GM12878 (cell line): ENCODE results near the gene FOLR2. TPM values are rescaled to one million over a fixed set of nuclear protein-coding genes. Genes with fewer than 3 reads are reported as not detected.

Experiments used
- ATAC-seq: fragments of 200-7000 bp; cut with Tn5 transposase; 3 replicates; pipeline ENCODE4 v1.9.1; 2020; ENCODE audit warnings: mild to moderate bottlenecking, moderate library complexity
- BruUV-seq: library from RNA; stranded (reverse); fragments of 400-500 nt; replicated peaks from 2 replicates; lab custom pipeline; 2021; lab: Mats Ljungman, UMichigan
- CTCF ChIA-PET: fragments of 300-600 bp; sonication (Branson Sonifier 250); formaldehyde crosslinking; extraction: SDS; loops from one replicate; lab custom pipeline; 2021; ENCODE audit warnings: inconsistent platforms; lab: Yijun Ruan, JAX
- POLR2A ChIA-PET: fragments of 350-600 bp; formaldehyde crosslinking; extraction: SDS; loops from one replicate; lab custom pipeline; 2021; ENCODE audit warnings: inconsistent platforms; lab: Charles Lee
- RAD21 ChIA-PET: fragments of 300-600 bp; sonication (Branson Sonifier 250); formaldehyde crosslinking; loops from one replicate; lab custom pipeline; 2023; ENCODE audit warnings: antibody characterized with exemption; ENCODE audit not compliant: unreplicated experiment; lab: Charles Lee
- SMC1A ChIA-PET: fragments of 300-600 bp; sonication (Branson Sonifier 250); formaldehyde crosslinking; loops from one replicate; lab custom pipeline; 2023; ENCODE audit not compliant: unreplicated experiment, uncharacterized antibody; lab: Charles Lee
- DNase-seq: peaks from one replicate; pipeline ENCODE4 v3.0.0-alpha.2; 2011; ENCODE audit warnings: low read depth, low spot score
- FAIRE-seq: peaks from 3 replicates; lab custom pipeline; 2011; peaks lifted over from hg19 to GRCh38; lab: Jason Lieb, UNC
- H2AFZ ChIP-seq: 2 replicates; pipeline ENCODE4 v1.6.0; 2011; ENCODE audit warnings: low read depth, low read length, control low read depth; ENCODE audit not compliant: control insufficient read depth
- H3K27ac ChIP-seq: 2 replicates; pipeline ENCODE4 v1.5.1; 2011; ENCODE audit warnings: control low read depth; ENCODE audit not compliant: control insufficient read depth, insufficient read depth
- H3K27me3 ChIP-seq, 2 experiments: replicated peaks in 1 of 2; 2 replicates each; pipeline versions ENCODE4 v1.6.0 to v1.6.1; 2011; ENCODE audit warnings: low read length in 1 of 2; ENCODE audit not compliant: control insufficient read depth in 2 of 2, insufficient read depth in 2 of 2
- H3K36me3 ChIP-seq, 2 experiments: 2 replicates each; pipeline ENCODE4 v1.5.1; 2011; ENCODE audit warnings: low read length in 1 of 2; ENCODE audit not compliant: control insufficient read depth in 2 of 2, insufficient read depth in 2 of 2
- H3K4me1 ChIP-seq: 2 replicates; pipeline ENCODE4 v1.6.1; 2011; ENCODE audit warnings: mild to moderate bottlenecking, low read length, moderate library complexity, mixed read lengths; ENCODE audit not compliant: control insufficient read depth, insufficient read depth
- H3K4me2 ChIP-seq: 2 replicates; pipeline ENCODE4 v1.6.0; 2011; ENCODE audit warnings: control low read depth; ENCODE audit not compliant: control insufficient read depth, insufficient read depth
- H3K4me3 ChIP-seq: fragments of 200-600 bp; sonication (generic); 2 replicates; pipeline ENCODE4 v1.5.1; 2016
- H3K79me2 ChIP-seq: 2 replicates; pipeline ENCODE4 v1.6.0; 2011; ENCODE audit warnings: low read length; ENCODE audit not compliant: control insufficient read depth, insufficient read depth
- H3K9ac ChIP-seq: 2 replicates; pipeline ENCODE4 v1.8.0; 2011; ENCODE audit warnings: low read length, control low read depth, mixed read lengths; ENCODE audit not compliant: control insufficient read depth, insufficient read depth
- H3K9me3 ChIP-seq: replicated peaks from 3 replicates; pipeline ENCODE4 v1.5.1; 2011; ENCODE audit warnings: mild to moderate bottlenecking, low read length; ENCODE audit not compliant: control insufficient read depth, insufficient read depth
- H4K20me1 ChIP-seq: 2 replicates; pipeline ENCODE4 v1.6.0; 2011; ENCODE audit not compliant: control insufficient read depth, insufficient read depth
- EZH2 ChIP-seq: IDR thresholded peaks from 2 replicates; pipeline ENCODE4 v1.6.1; 2012; ENCODE audit warnings: low read depth, mild to moderate bottlenecking, control low read depth, inconsistent platforms, low read length, borderline replicate concordance; ENCODE audit not compliant: control insufficient read depth
- JUNB ChIP-seq: IDR thresholded peaks from 2 replicates; pipeline ENCODE4 v1.6.1; 2016; ENCODE audit warnings: antibody characterized with exemption, mild to moderate bottlenecking
- POLR2A ChIP-seq: IDR thresholded peaks from 2 replicates; pipeline ENCODE4 v1.6.1; 2011; ENCODE audit warnings: low read depth, mild to moderate bottlenecking, low read length
- TCF12 ChIP-seq: IDR thresholded peaks from 2 replicates; pipeline ENCODE4 v1.6.1; 2011; ENCODE audit warnings: low read depth, mild to moderate bottlenecking, low read length
- WGBS: methylation state at CpG from one replicate; pipeline ENCODE4 v1.1.6; 2016; ENCODE audit warnings: low lambda C conversion rate; ENCODE audit not compliant: insufficient replicate concordance, insufficient coverage; ENCODE audit errors: missing lambda C conversion rate; 5-methylcytosine and 5-hydroxymethylcytosine counted together
- in situ Hi-C: fragments of 300-500 bp; cut with MboI; formaldehyde crosslinking; loops from 9 replicates; pipeline ENCODE4 v1.14.3; 2018; ENCODE audit warnings: mixed read lengths
- intact Hi-C: fragments of 100-400 bp; cut with micrococcal nuclease; formaldehyde crosslinking; loops from one replicate; pipeline ENCODE4 v1.14.2; 2022; ENCODE audit not compliant: unreplicated experiment
- polyA plus RNA-seq, 11 experiments: library from polyadenylated mRNA; depleted of rRNA in 4 of 11; unstranded in 6 of 11; stranded (reverse) in 5 of 11; fragments of >200 nt; fragmentation: Nextera tagmentation in 4 of 11; fragmentation: Illumina TruSeq in 1 of 11; extraction: Ambion mirVana in 4 of 11; extraction: Trizol in 1 of 11; gene quantifications; 1 replicate in 1 of 11; 2 replicates in 10 of 11; pipeline versions ENCODE4 v1.2.1 to v1.2.3, GENCODE V29; 2011 to 2016; ENCODE audit warnings: inconsistent platforms in 2 of 11, missing spikeins in 2 of 11, low read depth in 1 of 11
- total RNA-seq, 4 experiments: library from RNA; depleted of rRNA in 3 of 4; stranded (reverse); fragments of >200 nt in 3 of 4; fragmentation: Illumina TruSeq in 1 of 4; extraction: Trizol in 1 of 4; gene quantifications; 2 replicates each; pipeline versions ENCODE4 v1.2.1 to v1.2.3, GENCODE V29; 2013 to 2021
- TF ChIP-seq, protein P1 (sequence below): fragments of 450-650 bp; IDR thresholded peaks from 2 replicates; pipeline ENCODE4 v1.6.1; 2018; ENCODE audit warnings: mild to moderate bottlenecking, low read depth, moderate library complexity; ENCODE audit not compliant: partially characterized antibody

FOLR2 gene
- total and polyA plus RNA-seq, 10 of the 15 experiments (the other 5 are each of a cell fraction or from before 2014, with no cell fraction given) = 0.10 to 11.1 (median 1.9) TPM

DNA sequence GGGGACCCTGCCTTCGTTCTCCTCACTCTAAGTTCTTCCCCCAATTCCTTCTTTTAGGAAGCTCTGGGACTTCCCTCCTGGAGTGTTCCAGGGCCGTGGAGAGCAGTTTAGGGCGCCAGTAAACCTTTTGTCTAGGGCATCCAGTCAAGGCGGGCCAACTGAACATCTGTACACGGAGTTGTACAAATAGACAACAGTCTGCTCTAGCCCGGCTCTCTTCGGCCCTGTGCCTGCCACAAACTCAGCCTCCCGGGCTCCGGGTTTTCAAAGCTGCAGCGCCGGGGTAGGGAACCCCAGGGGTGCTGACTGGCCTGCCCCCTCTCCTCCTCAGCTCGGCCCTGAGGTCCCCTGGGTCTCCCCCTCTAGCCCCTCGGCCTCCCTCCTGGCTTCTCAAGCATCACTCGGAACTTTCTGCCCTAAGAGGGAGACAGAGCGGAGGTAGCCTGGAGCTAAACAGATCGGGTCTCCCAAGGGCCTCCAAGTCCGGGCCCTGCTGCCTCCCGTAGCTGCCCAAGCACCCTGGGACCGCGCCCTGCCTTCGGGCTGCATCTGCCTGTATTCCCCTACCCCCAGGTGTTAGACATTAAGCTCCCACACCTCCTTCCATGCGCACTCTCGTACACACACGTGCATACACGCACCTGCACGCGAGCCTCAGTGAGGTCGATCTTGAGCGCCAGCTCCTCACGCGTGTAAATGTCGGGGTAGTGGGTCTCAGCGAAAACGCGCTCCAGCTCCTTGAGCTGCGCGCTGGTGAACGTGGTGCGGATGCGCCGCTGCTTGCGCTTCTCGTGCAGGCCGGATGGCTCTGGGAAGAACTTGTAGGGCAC lies 24.1 kb downstream of the FOLR2 start:
- no peak for FAIRE-seq
- intact Hi-C loops = no loop called here

More for the DNA sequence above, 24.1 kb downstream of the FOLR2 start:
- peaks cover 0 to 5% of the 10 kb centered on the region in 2 experiments; a peak in 3 of 4 replicates for H3K36me3 ChIP-seq
- no peaks in the 10 kb centered on the region for H3K79me2 ChIP-seq
- DNase-seq (no peak), ATAC-seq (peak; percentile 12)
- 3% methylated on average over 44 of the region's 44 CpGs for WGBS
- no TSS peak for BruUV-seq
- ChIA-PET POLR2A (no interaction called here), SMC1A (no interaction called here), CTCF (interaction anchor here (2.0 kb wide), 1 partner anchor 190 kb away, joined by 10 read pairs; no protein-coding TSS in a partner anchor), RAD21 (interaction anchor here (0.6 kb wide), 1 partner anchor 182 kb away, joined by 3 read pairs; no protein-coding TSS in a partner anchor)
- H2AFZ ChIP-seq = no peak overlapping the region
- no peak overlapping the region for H3K9ac ChIP-seq
- H3K27me3 ChIP-seq = peaks cover 11 to 15% of the 10 kb centered on the region in 2 experiments; a peak in 3 of 4 replicates
- in situ Hi-C loops = no loop called here
- H3K27ac ChIP-seq = no peak overlapping the region
- no peak overlapping the region for H3K4me3 ChIP-seq
- no peaks in the 10 kb centered on the region; the same call in 1 of the 2 replicates for H4K20me1 ChIP-seq
- peaks cover 4% of the 10 kb centered on the region for H3K4me1 ChIP-seq
- no peaks in the 10 kb centered on the region; the same call in 2 of the 3 replicates for H3K9me3 ChIP-seq
- no peak overlapping the region for H3K4me2 ChIP-seq
- TF ChIP-seq, protein P1, sequence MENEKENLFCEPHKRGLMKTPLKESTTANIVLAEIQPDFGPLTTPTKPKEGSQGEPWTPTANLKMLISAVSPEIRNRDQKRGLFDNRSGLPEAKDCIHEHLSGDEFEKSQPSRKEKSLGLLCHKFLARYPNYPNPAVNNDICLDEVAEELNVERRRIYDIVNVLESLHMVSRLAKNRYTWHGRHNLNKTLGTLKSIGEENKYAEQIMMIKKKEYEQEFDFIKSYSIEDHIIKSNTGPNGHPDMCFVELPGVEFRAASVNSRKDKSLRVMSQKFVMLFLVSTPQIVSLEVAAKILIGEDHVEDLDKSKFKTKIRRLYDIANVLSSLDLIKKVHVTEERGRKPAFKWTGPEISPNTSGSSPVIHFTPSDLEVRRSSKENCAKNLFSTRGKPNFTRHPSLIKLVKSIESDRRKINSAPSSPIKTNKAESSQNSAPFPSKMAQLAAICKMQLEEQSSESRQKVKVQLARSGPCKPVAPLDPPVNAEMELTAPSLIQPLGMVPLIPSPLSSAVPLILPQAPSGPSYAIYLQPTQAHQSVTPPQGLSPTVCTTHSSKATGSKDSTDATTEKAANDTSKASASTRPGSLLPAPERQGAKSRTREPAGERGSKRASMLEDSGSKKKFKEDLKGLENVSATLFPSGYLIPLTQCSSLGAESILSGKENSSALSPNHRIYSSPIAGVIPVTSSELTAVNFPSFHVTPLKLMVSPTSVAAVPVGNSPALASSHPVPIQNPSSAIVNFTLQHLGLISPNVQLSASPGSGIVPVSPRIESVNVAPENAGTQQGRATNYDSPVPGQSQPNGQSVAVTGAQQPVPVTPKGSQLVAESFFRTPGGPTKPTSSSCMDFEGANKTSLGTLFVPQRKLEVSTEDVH = no peak
- TF ChIP-seq TCF12 (no peak), EZH2 (peak; percentile 94), JUNB (no peak), POLR2A (peak; percentile 54; the same call in 1 of the 2 replicates)
